ENCODE measurements around the gene SPATS2L. TPM values are rescaled to one million over a fixed set of nuclear protein-coding genes. Genes with fewer than 3 reads are reported as not detected.

Gene SPATS2L
- total and polyA plus RNA-seq, 5 donors from 2014 or later = 9.9 to 20.9 (median 19.2) TPM

DNA sequence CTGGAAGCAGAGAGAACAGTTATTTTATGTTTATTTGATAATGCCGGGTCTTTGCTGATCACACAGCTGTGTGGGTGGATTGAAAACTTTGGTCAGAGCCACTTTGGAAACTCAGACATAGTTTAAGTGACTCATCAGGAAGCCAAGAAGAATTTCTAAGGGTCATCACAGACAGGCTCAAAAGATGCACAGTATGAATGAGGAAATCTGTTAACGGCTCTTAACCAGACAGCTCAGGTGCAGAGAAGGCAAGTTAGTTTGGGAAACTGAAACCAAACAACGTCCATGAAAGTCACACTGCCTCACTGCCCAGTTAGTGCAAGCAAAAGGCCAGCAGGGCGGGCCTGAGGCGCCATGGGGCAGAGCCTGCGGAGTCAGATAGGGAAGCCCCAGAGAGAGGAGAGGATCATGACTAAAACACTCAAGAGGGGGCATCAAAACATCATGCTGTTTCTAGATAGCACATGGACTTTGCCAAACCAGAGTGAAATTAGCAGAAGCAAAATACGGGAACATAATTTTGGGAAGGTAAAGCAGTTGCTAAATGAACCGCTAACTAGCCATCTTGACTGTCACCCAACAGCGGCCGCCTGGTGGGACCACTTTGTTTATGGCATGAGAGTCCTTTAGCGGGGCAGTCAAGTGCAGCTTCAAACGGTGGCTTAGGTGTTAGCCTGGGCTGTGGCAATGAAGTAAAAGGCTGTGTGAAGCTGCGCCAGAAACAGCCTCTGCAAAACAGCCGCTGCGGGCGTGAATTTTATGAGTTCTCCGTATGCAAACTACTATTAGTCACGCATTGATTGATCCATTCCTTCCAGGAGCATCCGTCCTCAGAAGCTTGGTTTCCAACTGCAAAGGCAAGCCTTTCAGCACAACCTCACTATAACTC, 102.2 kb downstream of the SPATS2L start:
- H3K27me3 Mint-ChIP-seq = no peaks in the 10 kb centered on the region
- H3K27ac Mint-ChIP-seq = no peak overlapping the region
- H3K36me3 ChIP-seq (ENCODE audit: control insufficient read depth, insufficient read depth, low read length) = no peaks in the 10 kb centered on the region
- ATAC-seq (ENCODE audit: low read depth in 2 of 2) (no peak), DNase-seq (no peak)
- H3K4me1 Mint-ChIP-seq = peaks cover 10 to 31% (median 18%) of the 10 kb centered on the region in 4 donors
- no peaks in the 10 kb centered on the region for H3K4me1 ChIP-seq (ENCODE audit: control insufficient read depth, insufficient read depth, low read length, poor library complexity, severe bottlenecking)
- peak overlapping the region in 1 of 4 donors; percentile 10 for H3K4me3 Mint-ChIP-seq
- H3K36me3 Mint-ChIP-seq = no peaks in the 10 kb centered on the region
- no peak overlapping the region for H3K4me3 ChIP-seq (ENCODE audit: low read depth, low read length)
- no peaks in the 10 kb centered on the region for H3K27me3 ChIP-seq (ENCODE audit: control insufficient read depth, insufficient read depth, low read length)
- H3K9me3 ChIP-seq (ENCODE audit: control insufficient read depth in 2 of 2, low read length in 2 of 2) = no peaks in the 10 kb centered on the region
- H3K9me3 Mint-ChIP-seq = no peaks in the 10 kb centered on the region
- no peak overlapping the region for H3K27ac ChIP-seq (ENCODE audit: insufficient read depth, low read length, poor library complexity, severe bottlenecking)

DNA sequence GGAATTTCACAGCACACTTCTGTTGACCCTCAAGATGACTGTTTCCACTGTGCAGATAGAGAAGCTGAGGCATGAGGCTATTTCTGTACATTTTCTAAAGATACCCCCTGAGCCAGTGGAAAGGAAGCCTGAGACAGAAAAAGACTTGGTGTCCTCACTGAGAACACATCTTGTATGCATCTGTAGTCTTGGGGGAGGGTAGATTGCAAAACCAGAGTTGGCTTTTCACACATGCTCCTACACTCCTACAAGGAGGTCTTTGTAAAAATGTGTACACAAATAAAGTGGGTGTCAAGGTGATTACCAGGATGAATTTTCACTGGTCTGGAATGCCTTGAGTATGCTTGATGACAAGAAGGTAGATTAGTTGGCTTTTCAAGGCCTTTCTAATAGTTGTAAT, 105.3 kb downstream of the SPATS2L start:
- H3K4me1 ChIP-seq (ENCODE audit: control insufficient read depth, insufficient read depth, low read length, poor library complexity, severe bottlenecking) = no peaks in the 10 kb centered on the region
- H3K4me1 Mint-ChIP-seq = peaks cover 4 to 19% (median 14%) of the 10 kb centered on the region in 4 donors
- no peak overlapping the region for H3K27ac Mint-ChIP-seq
- no peak for ATAC-seq (ENCODE audit: low read depth in 2 of 2)
- H3K36me3 Mint-ChIP-seq = no peaks in the 10 kb centered on the region
- no peak for DNase-seq
- no peak overlapping the region for H3K4me3 ChIP-seq (ENCODE audit: low read depth, low read length)
- H3K9me3 Mint-ChIP-seq = no peaks in the 10 kb centered on the region
- H3K27me3 Mint-ChIP-seq = no peaks in the 10 kb centered on the region
- H3K27ac ChIP-seq (ENCODE audit: insufficient read depth, low read length, poor library complexity, severe bottlenecking) = no peak overlapping the region
- no peak overlapping the region for H3K4me3 Mint-ChIP-seq
- H3K36me3 ChIP-seq (ENCODE audit: control insufficient read depth, insufficient read depth, low read length) = no peaks in the 10 kb centered on the region
- no peaks in the 10 kb centered on the region for H3K9me3 ChIP-seq (ENCODE audit: control insufficient read depth in 2 of 2, low read length in 2 of 2)
- H3K27me3 ChIP-seq (ENCODE audit: control insufficient read depth, insufficient read depth, low read length) = no peaks in the 10 kb centered on the region

DNA sequence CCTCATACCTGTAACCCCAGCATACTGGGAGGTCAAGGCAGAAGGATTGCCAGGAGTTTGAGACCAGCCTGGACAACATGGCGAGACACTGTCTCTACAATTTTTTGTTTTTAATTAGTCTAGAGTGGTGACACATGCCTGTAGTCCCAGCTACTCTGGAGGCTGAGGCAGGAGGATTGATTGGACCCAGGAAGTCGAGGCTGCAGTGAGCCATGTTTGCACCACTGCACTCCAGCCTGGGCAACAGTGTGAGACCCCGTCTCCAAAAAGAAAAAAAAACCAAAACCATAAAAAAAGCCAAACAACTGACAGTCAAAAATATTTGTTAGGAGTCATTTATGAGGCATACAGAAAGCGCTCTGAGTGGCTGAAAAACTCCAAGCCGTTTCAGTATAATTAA, 107.9 kb downstream of the SPATS2L start:
- no peaks in the 10 kb centered on the region for H3K9me3 ChIP-seq (ENCODE audit: control insufficient read depth in 2 of 2, low read length in 2 of 2)
- H3K4me3 Mint-ChIP-seq = no peak overlapping the region
- ATAC-seq (ENCODE audit: low read depth in 2 of 2) = no peak

DNA sequence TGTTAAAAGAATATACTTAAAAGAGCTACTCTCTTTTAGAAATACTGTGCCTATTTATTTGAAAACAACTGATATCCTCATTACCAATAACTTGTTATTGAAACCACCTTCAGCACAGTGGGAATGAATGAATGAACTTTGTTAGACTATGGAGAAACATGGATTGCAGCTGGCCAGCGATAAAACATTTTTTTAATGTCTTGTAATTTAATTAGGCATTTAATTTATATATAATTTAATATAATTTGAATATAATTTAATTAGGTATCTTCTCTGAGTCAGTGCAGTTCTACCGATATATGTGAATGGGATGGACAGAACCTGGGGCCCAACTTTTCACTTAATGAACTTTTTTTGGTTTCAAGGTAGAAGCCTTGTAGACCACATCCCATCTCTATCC, 109.0 kb downstream of the SPATS2L start:
- no peaks in the 10 kb centered on the region for H3K27me3 Mint-ChIP-seq
- Histone ChIP-seq H3K9me3 (ENCODE audit: control insufficient read depth in 2 of 2, low read length in 2 of 2) (no peaks in the 10 kb centered on the region), H3K4me3 (ENCODE audit: low read depth, low read length) (no peak overlapping the region), H3K27me3 (ENCODE audit: control insufficient read depth, insufficient read depth, low read length) (no peaks in the 10 kb centered on the region), H3K36me3 (ENCODE audit: control insufficient read depth, insufficient read depth, low read length) (peaks cover 3% of the 10 kb centered on the region), H3K27ac (ENCODE audit: insufficient read depth, low read length, poor library complexity, severe bottlenecking) (no peak overlapping the region), H3K4me1 (ENCODE audit: control insufficient read depth, insufficient read depth, low read length, poor library complexity, severe bottlenecking) (no peaks in the 10 kb centered on the region)
- H3K27ac Mint-ChIP-seq = no peak overlapping the region
- DNase-seq (no peak), ATAC-seq (ENCODE audit: low read depth in 2 of 2) (no peak)
- no peak overlapping the region for H3K4me3 Mint-ChIP-seq
- H3K36me3 Mint-ChIP-seq = peaks cover 7% of the 10 kb centered on the region
- H3K4me1 Mint-ChIP-seq = peaks cover 0 to 5% (median 0%) of the 10 kb centered on the region in 4 donors
- no peaks in the 10 kb centered on the region for H3K9me3 Mint-ChIP-seq

More for the DNA sequence above, 107.9 kb downstream of the SPATS2L start:
- no peaks in the 10 kb centered on the region for H3K27me3 ChIP-seq (ENCODE audit: control insufficient read depth, insufficient read depth, low read length)
- H3K9me3 Mint-ChIP-seq = no peaks in the 10 kb centered on the region
- H3K27me3 Mint-ChIP-seq = no peaks in the 10 kb centered on the region
- H3K36me3 ChIP-seq (ENCODE audit: control insufficient read depth, insufficient read depth, low read length) = no peaks in the 10 kb centered on the region
- no peak overlapping the region for H3K4me3 ChIP-seq (ENCODE audit: low read depth, low read length)
- no peak overlapping the region for H3K27ac Mint-ChIP-seq
- no peak for DNase-seq
- H3K27ac ChIP-seq (ENCODE audit: insufficient read depth, low read length, poor library complexity, severe bottlenecking) = no peak overlapping the region
- peaks cover 3% of the 10 kb centered on the region for H3K36me3 Mint-ChIP-seq
- H3K4me1 Mint-ChIP-seq = peaks cover 0 to 11% (median 1%) of the 10 kb centered on the region in 4 donors
- H3K4me1 ChIP-seq (ENCODE audit: control insufficient read depth, insufficient read depth, low read length, poor library complexity, severe bottlenecking) = no peaks in the 10 kb centered on the region

DNA sequence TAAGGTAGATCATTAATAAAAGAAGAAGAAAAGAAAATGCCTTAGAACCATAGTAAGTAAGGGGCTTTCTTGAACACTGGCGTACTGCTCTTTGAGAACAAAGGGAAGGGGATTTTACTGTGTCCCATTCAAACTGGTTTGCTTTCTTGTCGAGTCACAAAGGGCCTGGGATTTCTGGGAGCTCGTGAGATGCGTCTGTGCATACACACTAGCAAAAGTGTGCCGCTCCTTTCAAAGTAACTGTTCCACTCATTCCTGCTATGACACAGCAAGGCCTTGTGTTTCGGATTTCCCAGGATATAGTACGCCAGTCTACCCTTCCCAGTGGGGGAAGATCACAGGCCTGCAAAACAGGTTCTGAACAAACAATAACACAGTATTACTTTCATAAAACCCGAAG, 110.4 kb downstream of the SPATS2L start:
- H3K4me1 ChIP-seq (ENCODE audit: control insufficient read depth, insufficient read depth, low read length, poor library complexity, severe bottlenecking) = no peaks in the 10 kb centered on the region
- H3K4me1 Mint-ChIP-seq = peaks cover 0 to 3% (median 0%) of the 10 kb centered on the region in 4 donors
- peaks cover 3% of the 10 kb centered on the region for H3K36me3 ChIP-seq (ENCODE audit: control insufficient read depth, insufficient read depth, low read length)
- H3K9me3 Mint-ChIP-seq = no peaks in the 10 kb centered on the region
- peaks cover 7% of the 10 kb centered on the region for H3K36me3 Mint-ChIP-seq
- H3K27ac ChIP-seq (ENCODE audit: insufficient read depth, low read length, poor library complexity, severe bottlenecking) = no peak overlapping the region
- no peak for ATAC-seq (ENCODE audit: low read depth in 2 of 2)
- no peak overlapping the region for H3K4me3 ChIP-seq (ENCODE audit: low read depth, low read length)
- H3K27ac Mint-ChIP-seq = peak overlapping the region in 1 of 3 donors; percentile 67
- H3K9me3 ChIP-seq (ENCODE audit: control insufficient read depth in 2 of 2, low read length in 2 of 2) = no peaks in the 10 kb centered on the region
- no peaks in the 10 kb centered on the region for H3K27me3 Mint-ChIP-seq
- no peak overlapping the region for H3K4me3 Mint-ChIP-seq
- no peak for DNase-seq
- no peaks in the 10 kb centered on the region for H3K27me3 ChIP-seq (ENCODE audit: control insufficient read depth, insufficient read depth, low read length)

DNA sequence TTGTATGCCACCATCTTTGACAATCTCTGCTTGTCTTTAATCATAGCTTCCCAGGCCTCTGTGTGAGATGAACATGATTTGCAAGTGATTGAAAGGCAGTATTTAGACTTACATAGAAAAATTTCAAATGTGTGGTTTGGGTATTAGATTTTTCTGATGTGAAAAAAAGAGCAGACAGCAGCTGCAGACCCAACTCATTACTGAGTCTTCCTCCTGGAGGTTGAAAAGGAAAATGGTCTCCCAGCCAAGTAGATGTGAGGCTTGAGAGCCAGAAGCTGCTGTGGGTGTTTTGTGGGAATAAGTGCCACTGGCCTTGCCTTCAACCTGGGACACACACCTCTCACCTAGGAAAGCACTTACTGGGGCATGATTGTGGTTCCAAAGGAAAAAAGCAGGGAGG, 110.9 kb downstream of the SPATS2L start:
- no peaks in the 10 kb centered on the region for H3K27me3 Mint-ChIP-seq
- no peaks in the 10 kb centered on the region for H3K9me3 Mint-ChIP-seq
- ATAC-seq (ENCODE audit: low read depth in 2 of 2) = no peak
- Histone ChIP-seq H3K36me3 (ENCODE audit: control insufficient read depth, insufficient read depth, low read length) (peaks cover 3% of the 10 kb centered on the region), H3K9me3 (ENCODE audit: control insufficient read depth in 2 of 2, low read length in 2 of 2) (no peaks in the 10 kb centered on the region), H3K27me3 (ENCODE audit: control insufficient read depth, insufficient read depth, low read length) (no peaks in the 10 kb centered on the region), H3K4me1 (ENCODE audit: control insufficient read depth, insufficient read depth, low read length, poor library complexity, severe bottlenecking) (no peaks in the 10 kb centered on the region), H3K27ac (ENCODE audit: insufficient read depth, low read length, poor library complexity, severe bottlenecking) (no peak overlapping the region), H3K4me3 (ENCODE audit: low read depth, low read length) (no peak overlapping the region)
- no peak for DNase-seq
- peak overlapping the region in 1 of 3 donors; percentile 67 for H3K27ac Mint-ChIP-seq
- H3K4me1 Mint-ChIP-seq = peaks cover 0 to 3% (median 0%) of the 10 kb centered on the region in 4 donors
- peaks cover 7% of the 10 kb centered on the region for H3K36me3 Mint-ChIP-seq
- peak overlapping the region in 1 of 4 donors; percentile 5 for H3K4me3 Mint-ChIP-seq

DNA sequence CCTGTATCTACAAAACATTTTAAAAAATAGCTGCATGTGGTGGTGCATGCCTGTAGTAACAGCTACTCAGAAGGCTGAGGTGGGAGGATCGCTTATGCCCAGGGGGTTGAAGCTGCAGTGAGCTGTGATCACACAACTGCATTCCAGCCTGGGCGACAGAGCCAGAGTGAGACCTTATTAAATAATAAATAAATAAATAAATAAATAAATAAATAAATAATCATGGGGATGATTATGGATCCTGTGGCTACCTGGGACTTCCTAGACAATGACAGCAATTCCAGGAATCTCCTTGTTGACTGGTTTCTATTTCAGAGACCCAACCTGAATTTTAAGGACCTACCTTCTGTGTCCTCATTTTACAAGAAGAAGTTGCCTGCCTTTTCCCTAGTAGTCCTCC, 111.9 kb downstream of the SPATS2L start:
- Histone ChIP-seq H3K27ac (ENCODE audit: insufficient read depth, low read length, poor library complexity, severe bottlenecking) (no peak overlapping the region), H3K4me3 (ENCODE audit: low read depth, low read length) (no peak overlapping the region), H3K36me3 (ENCODE audit: control insufficient read depth, insufficient read depth, low read length) (peaks cover 3% of the 10 kb centered on the region), H3K4me1 (ENCODE audit: control insufficient read depth, insufficient read depth, low read length, poor library complexity, severe bottlenecking) (no peaks in the 10 kb centered on the region), H3K27me3 (ENCODE audit: control insufficient read depth, insufficient read depth, low read length) (no peaks in the 10 kb centered on the region), H3K9me3 (ENCODE audit: control insufficient read depth in 2 of 2, low read length in 2 of 2) (no peaks in the 10 kb centered on the region)
- Mint-ChIP-seq H3K4me1 (peaks cover 0 to 3% (median 2%) of the 10 kb centered on the region in 4 donors), H3K4me3 (no peak overlapping the region), H3K36me3 (peaks cover 7% of the 10 kb centered on the region), H3K27me3 (no peaks in the 10 kb centered on the region), H3K27ac (peak overlapping the region in 1 of 3 donors; percentile 23), H3K9me3 (no peaks in the 10 kb centered on the region)
- DNase-seq = no peak
- ATAC-seq (ENCODE audit: low read depth in 2 of 2) = no peak

DNA sequence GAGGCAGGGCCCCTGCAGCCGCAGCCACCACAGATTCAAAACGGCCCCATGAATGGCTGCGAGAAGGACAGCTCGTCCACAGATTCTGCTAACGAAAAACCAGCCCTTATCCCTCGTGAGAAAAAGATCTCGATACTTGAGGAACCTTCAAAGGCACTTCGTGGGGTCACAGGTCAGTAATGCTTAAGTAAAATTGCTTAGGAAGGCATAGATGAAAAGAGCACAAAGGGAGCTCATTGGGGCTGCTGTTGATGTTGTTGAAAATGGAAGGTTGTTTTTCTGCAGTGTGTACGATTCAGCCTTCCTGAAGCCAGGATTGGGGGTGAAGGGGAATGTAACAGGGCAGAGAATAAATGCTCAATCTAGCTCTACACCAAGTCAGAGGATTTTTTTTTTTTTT, 112.8 kb downstream of the SPATS2L start:
- H3K4me3 Mint-ChIP-seq = no peak overlapping the region
- H3K27me3 Mint-ChIP-seq = no peaks in the 10 kb centered on the region

More for the DNA sequence above, 112.8 kb downstream of the SPATS2L start:
- Histone ChIP-seq H3K9me3 (ENCODE audit: control insufficient read depth in 2 of 2, low read length in 2 of 2) (no peaks in the 10 kb centered on the region), H3K36me3 (ENCODE audit: control insufficient read depth, insufficient read depth, low read length) (peaks cover 3% of the 10 kb centered on the region), H3K4me3 (ENCODE audit: low read depth, low read length) (no peak overlapping the region), H3K4me1 (ENCODE audit: control insufficient read depth, insufficient read depth, low read length, poor library complexity, severe bottlenecking) (no peaks in the 10 kb centered on the region), H3K27ac (ENCODE audit: insufficient read depth, low read length, poor library complexity, severe bottlenecking) (no peak overlapping the region), H3K27me3 (ENCODE audit: control insufficient read depth, insufficient read depth, low read length) (no peaks in the 10 kb centered on the region)
- H3K36me3 Mint-ChIP-seq = peaks cover 7% of the 10 kb centered on the region
- DNase-seq (no peak), ATAC-seq (ENCODE audit: low read depth in 2 of 2) (no peak)
- H3K27ac Mint-ChIP-seq = peak overlapping the region in 1 of 3 donors; percentile 23
- peaks cover 0 to 6% (median 4%) of the 10 kb centered on the region in 4 donors for H3K4me1 Mint-ChIP-seq
- no peaks in the 10 kb centered on the region for H3K9me3 Mint-ChIP-seq
